Activated CD4-positive, alpha-beta T cell treated with anti-CD3 and anti-CD28 coated beads for 36 hours (primary cell): Measurements from ENCODE around the gene ABCG5. TPM values are rescaled to one million over a fixed set of nuclear protein-coding genes. Genes with fewer than 3 reads are reported as not detected.

Source experiments
- ATAC-seq: fragments of 200-7000 bp; cut with Tn5 transposase; one replicate; pipeline ENCODE4 v1.10.0; 2021; ENCODE audit warnings: mild to moderate bottlenecking, moderate library complexity
- CTCF ChIA-PET: fragments of 350-600 bp; sonication (Branson Sonifier 250); formaldehyde crosslinking; loops from one replicate; lab custom pipeline; 2021; ENCODE audit warnings: antibody characterized with exemption; lab: Charles Lee
- POLR2A ChIA-PET: fragments of 350-600 bp; sonication (Branson Sonifier 250); formaldehyde crosslinking; loops from one replicate; lab custom pipeline; 2021; ENCODE audit warnings: antibody characterized with exemption, inconsistent platforms; lab: Charles Lee
- DNase-seq: peaks from one replicate; pipeline ENCODE4 v3.0.0-alpha.2; 2020
- H3K27ac Mint-ChIP-seq: one replicate; pipeline ENCODE4 v1.8.0; 2021; ENCODE audit warnings: mixed read lengths
- H3K27me3 Mint-ChIP-seq: one replicate; pipeline ENCODE4 v1.8.0; 2021; ENCODE audit warnings: mixed read lengths
- H3K36me3 Mint-ChIP-seq: one replicate; pipeline ENCODE4 v1.8.0; 2021; ENCODE audit warnings: low read depth, mixed read lengths
- H3K4me1 Mint-ChIP-seq: one replicate; pipeline ENCODE4 v1.8.0; 2021; ENCODE audit warnings: mixed read lengths
- H3K4me3 Mint-ChIP-seq: one replicate; pipeline ENCODE4 v1.8.0; 2021; ENCODE audit warnings: mild to moderate bottlenecking, moderate library complexity, mixed read lengths
- H3K9me3 Mint-ChIP-seq: one replicate; pipeline ENCODE4 v1.8.0; 2021; ENCODE audit warnings: low read depth, mixed read lengths
- intact Hi-C, 2 experiments: fragments of 100-400 bp; cut with DNase I in 1 of 2; cut with micrococcal nuclease in 1 of 2; formaldehyde crosslinking; loops; one replicate each; pipeline versions ENCODE4 v1.14.2 to v1.15.1; 2022 to 2024; cut with DNase I, micrococcal nuclease
- total RNA-seq, 2 experiments: library from RNA; stranded (reverse); gene quantifications; one replicate each; pipeline ENCODE4 v1.2.3, GENCODE V29; 2021

ABCG5 gene
- total RNA-seq, 2 experiments from 2014 or later: not detected

DNA sequence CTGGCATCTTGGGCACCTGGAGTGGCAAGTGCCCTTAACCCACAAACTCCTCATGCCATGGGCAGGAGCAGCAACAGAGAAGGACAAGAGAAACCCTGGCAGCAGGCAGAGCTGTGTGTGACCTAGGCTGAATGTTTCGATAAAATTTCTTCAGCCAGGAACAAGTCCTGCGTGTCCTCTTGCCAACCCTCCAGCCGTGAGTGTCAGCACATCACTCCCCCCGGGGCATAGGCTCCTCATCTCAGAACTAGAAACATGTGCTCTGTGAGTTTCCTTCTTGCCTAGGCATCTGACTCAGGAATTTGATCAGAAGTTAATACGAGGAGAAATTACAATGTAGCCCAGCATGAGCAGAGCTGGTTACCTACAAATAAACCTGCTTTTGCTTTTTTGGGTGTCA lies 2.3 kb upstream of the ABCG5 start:
- no peak for ATAC-seq
- Mint-ChIP-seq H3K4me1 (no peaks in the 10 kb centered on the region), H3K9me3 (no peaks in the 10 kb centered on the region), H3K27ac (no peak overlapping the region), H3K4me3 (no peak overlapping the region), H3K36me3 (no peaks in the 10 kb centered on the region), H3K27me3 (no peaks in the 10 kb centered on the region)
- ChIA-PET POLR2A (no interaction called here), CTCF (no interaction called here)
- no peak for DNase-seq
- intact Hi-C loops: no loop called here

DNA sequence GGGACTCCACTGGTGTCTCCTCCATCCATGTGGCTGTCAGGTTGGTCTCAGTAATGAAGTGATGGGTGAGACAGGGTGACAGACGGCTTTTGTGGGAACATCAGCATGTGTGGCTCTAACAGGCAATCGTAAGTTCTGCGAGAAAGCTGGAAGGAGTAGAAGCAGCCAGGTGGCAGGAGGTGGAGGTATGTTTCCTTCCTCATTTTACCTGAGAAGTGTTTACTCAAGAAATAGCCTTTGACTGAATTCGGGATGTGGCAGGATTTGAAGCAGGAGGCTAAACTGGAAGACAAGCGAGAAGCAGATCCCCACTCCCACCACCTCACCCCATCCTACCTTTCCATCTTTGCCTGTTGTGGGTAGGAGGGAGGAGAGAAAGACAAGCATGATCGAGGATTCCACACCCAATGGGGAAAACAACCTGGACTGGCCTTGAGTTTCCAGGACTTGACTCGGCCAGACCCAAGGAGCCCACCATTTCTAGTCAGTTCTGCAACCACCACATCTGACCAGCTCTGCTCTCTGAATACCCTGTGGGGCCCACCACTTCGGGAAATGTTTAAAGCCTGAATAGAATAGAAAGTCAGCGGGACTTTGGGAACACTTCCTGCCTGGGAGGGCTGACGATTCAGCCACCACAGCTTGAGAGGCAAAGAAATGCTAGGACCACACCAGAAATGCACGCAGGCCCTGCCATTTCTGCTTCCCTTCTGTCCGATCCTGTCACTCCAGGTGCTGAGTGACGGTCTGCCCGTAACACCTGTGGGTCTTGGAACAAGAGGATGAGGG lies 1.3 kb upstream of the ABCG5 start:
- intact Hi-C loops: no loop called here
- POLR2A ChIA-PET: no interaction called here
- ATAC-seq: no peak
- Mint-ChIP-seq H3K36me3 (no peaks in the 10 kb centered on the region), H3K27ac (no peak overlapping the region), H3K27me3 (no peaks in the 10 kb centered on the region), H3K9me3 (no peaks in the 10 kb centered on the region), H3K4me1 (no peaks in the 10 kb centered on the region), H3K4me3 (no peak overlapping the region)
- DNase-seq: no peak
- CTCF ChIA-PET: no interaction called here

DNA sequence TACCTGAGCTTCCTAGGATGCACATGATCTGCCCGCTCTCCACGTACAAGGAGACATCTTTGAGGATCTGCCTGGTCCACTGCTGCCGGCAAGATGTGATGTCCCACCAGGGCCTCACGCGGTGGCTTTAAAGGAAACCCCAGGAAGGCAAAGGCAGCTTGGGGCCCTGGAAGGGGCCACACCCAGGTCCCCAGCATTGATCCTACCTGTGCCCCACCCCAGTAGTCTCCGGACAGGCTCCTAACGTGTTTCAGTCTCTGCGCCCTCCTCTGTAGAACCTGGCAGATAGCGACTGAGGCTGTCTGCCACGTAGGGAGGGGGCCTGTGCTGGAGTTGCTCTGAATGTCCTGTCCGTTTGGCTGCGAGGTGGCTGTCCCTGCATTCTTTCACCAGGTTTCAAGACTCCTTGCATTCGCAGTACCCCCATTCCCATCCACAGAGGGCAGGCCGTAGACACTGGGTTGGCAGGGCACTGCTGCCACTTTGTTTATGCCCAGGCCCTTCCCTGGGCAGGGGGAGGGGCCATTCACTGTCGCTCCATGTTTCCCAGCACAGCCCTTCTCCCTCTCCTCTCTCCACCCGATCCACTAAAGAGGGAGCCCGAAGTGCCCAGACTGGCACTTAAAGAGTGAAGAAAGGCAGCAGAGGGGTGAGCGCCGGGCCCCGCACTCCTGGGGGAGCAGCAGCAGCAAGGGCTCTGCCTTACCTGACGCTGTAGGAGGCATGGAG lies 644 bp downstream of the ABCG5 start:
- CTCF ChIA-PET: interaction anchor here (1.0 kb wide), 1 partner anchor 8 kb away, joined by 3 read pairs; no protein-coding TSS in a partner anchor

DNA sequence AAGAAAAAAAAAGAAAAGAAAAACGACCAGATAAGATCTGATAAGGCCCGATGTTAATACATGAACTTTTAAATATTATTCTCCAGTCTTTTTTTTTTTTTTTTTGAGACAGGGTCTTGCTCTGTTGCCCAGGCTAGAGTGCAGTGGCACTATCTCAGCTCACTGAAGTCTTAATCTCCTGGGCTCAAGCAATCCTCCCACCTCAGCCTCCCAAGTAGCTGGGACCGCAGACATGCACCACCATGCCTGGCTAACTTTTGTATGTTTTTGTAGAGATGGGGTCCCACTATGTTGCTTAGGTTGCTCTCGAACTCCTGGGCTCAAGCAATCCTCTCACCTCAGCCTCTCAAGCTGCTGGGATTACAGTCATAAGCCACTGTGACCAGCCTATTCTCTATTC lies 1.6 kb downstream of the ABCG5 start:
- ChIA-PET CTCF (interaction anchor here (0.6 to 1.0 kb wide), 2 partner anchors 9 to 46 kb away, joined by 3 read pairs; no protein-coding TSS in a partner anchor), POLR2A (no interaction called here)
- no peak overlapping the region for H3K27ac Mint-ChIP-seq
- H3K9me3 Mint-ChIP-seq: no peaks in the 10 kb centered on the region
- H3K27me3 Mint-ChIP-seq: no peaks in the 10 kb centered on the region
- intact Hi-C loops: no loop called here
- no peak overlapping the region for H3K4me3 Mint-ChIP-seq
- DNase-seq (no peak), ATAC-seq (no peak)
- H3K4me1 Mint-ChIP-seq: no peaks in the 10 kb centered on the region
- H3K36me3 Mint-ChIP-seq: no peaks in the 10 kb centered on the region

More for the DNA sequence above, 644 bp downstream of the ABCG5 start:
- Mint-ChIP-seq H3K27ac (no peak overlapping the region), H3K4me1 (no peaks in the 10 kb centered on the region), H3K27me3 (no peaks in the 10 kb centered on the region), H3K4me3 (no peak overlapping the region), H3K9me3 (no peaks in the 10 kb centered on the region), H3K36me3 (no peaks in the 10 kb centered on the region)
- DNase-seq (no peak), ATAC-seq (no peak)
- POLR2A ChIA-PET: no interaction called here
- intact Hi-C loops: no loop called here

DNA sequence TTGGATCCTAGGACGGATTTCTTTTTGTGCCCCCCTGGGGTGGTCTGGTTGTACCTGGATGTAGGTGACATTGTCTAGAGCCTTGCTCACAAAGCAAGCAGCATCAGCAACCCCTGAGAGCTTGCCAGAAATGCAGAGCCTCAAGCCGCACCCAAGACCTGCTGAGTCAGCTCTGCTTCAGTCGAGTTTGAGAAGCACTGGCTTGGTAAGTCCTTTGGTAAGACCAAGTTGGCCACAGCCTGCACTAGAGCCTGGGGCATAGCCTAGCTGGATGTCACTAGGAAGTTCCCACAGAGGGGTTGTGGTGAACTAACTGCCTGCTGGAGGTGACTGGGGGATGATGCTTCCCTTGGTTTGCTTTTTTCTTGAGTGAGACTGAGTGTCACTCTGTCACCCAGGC lies 6.2 kb downstream of the ABCG5 start:
- Mint-ChIP-seq H3K4me1 (peaks cover 3% of the 10 kb centered on the region), H3K9me3 (no peaks in the 10 kb centered on the region), H3K27me3 (peaks cover 19% of the 10 kb centered on the region), H3K36me3 (no peaks in the 10 kb centered on the region), H3K4me3 (no peak overlapping the region), H3K27ac (no peak overlapping the region)
- POLR2A ChIA-PET: no interaction called here
- ATAC-seq: no peak
- DNase-seq: no peak
- CTCF ChIA-PET: no interaction called here
- intact Hi-C loops: no loop called here

DNA sequence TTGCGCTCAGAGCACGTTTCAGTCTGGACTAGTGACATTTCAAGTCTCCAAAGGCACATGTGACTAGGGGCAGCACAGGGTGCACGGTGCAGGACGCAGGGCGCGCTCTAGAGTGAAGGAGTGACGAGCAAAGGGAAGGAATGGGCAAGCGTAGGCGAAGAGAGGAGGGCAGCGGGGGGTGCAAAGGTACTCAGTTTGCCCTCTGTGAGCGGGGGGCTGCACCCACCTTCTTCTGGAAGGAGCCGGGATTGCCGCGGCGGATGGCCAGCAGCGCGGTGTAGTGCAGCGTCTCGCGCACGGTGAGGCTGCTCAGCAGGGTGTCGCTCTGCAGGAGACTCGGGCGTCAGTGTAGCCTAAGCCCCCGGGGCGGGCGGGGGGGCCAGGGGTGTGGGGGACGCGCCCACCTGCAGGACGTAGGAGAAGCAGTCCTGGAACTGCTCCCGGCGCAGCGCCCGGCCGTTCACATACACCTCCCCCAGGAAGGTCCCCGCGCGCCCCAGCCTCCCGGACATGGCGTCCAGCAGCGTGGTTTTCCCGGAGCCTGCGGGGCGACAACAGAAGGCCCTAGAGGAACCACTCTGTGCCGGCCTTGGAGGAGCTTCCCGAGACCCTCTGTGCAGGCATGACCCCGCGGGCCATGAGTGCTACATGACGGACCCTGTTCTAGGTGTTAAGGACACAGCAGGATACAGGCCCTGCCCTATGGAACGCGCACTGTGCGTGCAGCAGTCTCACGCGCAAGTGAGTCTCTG lies 6.9 kb downstream of the ABCG5 start:
- Mint-ChIP-seq H3K4me3 (no peak overlapping the region), H3K4me1 (peaks cover 3% of the 10 kb centered on the region), H3K27me3 (peaks cover 19% of the 10 kb centered on the region), H3K9me3 (no peaks in the 10 kb centered on the region), H3K27ac (no peak overlapping the region), H3K36me3 (no peaks in the 10 kb centered on the region)
- no peak for DNase-seq
- CTCF ChIA-PET: no interaction called here
- POLR2A ChIA-PET: no interaction called here
- intact Hi-C loops: no loop called here
- no peak for ATAC-seq

DNA sequence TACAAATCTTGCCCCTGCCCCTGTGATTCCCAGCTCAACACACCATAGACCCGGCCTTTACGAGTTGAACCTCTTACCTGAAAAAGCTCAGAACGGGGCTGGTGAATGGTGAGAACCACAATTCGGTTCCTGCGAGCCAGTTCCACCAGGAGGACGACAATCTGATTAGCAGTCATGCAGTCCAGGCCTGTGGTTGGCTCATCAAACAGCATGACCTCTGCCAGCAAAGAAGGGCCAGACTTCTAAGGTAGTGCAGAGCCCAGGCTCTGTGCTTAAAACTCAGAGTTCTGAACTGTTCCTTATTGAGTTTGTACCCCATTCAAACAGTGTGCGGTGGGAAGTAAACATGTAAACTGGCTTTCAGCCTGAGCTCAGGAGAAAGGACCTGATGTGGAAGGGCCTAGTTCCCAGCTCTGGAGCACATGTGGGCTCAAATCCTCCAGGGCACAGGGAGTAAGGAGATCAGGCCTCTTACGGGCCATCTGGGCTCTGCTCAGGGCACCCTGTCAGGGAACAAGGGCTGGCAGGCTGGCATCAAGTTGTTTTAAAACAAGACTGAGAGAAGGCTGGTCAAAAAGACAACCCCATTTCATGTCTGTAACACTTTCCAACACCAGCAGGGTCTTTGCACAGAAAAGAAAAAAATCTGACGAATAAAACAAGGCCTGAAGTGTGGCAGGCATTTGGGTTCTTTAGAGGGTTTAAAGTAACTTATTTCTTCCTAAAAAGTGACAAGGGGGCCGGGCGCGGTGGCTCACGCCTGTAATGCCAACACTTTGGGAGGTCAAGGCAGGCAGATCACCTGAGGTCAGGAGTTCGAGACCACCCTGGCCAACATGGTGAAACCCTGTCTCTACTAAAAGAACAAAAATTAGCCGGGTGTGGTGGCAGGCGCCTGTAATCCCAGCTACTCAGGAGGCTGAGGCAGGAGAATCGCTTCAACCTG lies 12.1 kb downstream of the ABCG5 start:
- Mint-ChIP-seq H3K9me3 (no peaks in the 10 kb centered on the region), H3K4me3 (no peak overlapping the region), H3K4me1 (peaks cover 3% of the 10 kb centered on the region), H3K27ac (no peak overlapping the region), H3K36me3 (no peaks in the 10 kb centered on the region), H3K27me3 (peaks cover 37% of the 10 kb centered on the region)
- CTCF ChIA-PET: no interaction called here
- DNase-seq: no peak
- intact Hi-C loops: no loop called here
- no peak for ATAC-seq
- POLR2A ChIA-PET: no interaction called here

DNA sequence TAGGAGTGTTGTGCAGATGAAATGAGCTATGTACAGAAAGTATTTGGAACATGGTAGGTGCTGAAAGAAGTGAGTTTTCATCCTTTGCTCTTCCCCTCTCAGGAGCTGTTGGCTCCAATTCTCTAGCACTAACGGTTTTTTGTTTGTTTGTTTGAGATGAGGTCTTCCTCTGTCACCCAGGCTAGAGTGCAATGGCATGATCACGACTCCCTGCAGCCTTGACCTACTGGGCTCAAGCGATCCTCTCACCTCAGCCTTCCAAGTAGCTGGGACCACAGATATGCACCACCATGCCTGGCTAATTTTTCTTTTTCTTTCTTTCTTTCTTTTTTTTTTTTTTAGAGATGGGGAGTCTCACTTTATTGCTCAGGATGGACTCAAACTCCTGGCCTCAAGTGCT lies 12.8 kb downstream of the ABCG5 start:
- H3K27me3 Mint-ChIP-seq: peaks cover 38% of the 10 kb centered on the region
- H3K27ac Mint-ChIP-seq: no peak overlapping the region
- H3K36me3 Mint-ChIP-seq: no peaks in the 10 kb centered on the region
- CTCF ChIA-PET: no interaction called here
- no peaks in the 10 kb centered on the region for H3K4me1 Mint-ChIP-seq
- no peak overlapping the region for H3K4me3 Mint-ChIP-seq
- POLR2A ChIA-PET: no interaction called here
- no peaks in the 10 kb centered on the region for H3K9me3 Mint-ChIP-seq
- no peak for DNase-seq
- intact Hi-C loops: no loop called here
- no peak for ATAC-seq

DNA sequence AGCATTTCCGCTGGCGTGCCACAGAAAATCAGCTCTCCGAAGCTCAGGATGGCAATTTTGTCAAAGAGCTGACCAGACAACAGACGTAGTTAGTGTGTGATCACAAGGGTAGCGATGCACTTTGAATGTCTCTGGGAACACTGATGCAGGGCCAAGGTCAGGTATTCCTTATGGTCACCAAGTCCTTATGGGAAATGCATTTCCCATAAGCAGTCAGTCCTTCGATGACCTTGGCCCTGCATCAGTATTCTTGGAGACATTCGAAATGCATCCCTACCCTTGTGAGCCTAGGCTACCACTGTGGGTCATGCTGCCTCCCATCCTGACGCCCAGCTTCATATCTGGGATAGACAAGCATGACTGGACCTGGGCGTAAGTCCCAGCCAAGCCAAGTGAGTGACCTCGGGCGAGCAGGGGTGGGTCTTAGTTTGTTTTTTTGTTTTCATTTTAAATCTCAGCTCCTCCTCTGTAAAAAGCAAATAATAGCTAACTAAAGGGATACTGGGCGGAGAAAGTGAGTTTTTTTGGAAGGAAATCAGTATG lies 13.6 kb downstream of the ABCG5 start:
- POLR2A ChIA-PET: no interaction called here
- Mint-ChIP-seq H3K36me3 (no peaks in the 10 kb centered on the region), H3K9me3 (no peaks in the 10 kb centered on the region), H3K27ac (no peak overlapping the region), H3K27me3 (peaks cover 33% of the 10 kb centered on the region), H3K4me3 (no peak overlapping the region), H3K4me1 (no peaks in the 10 kb centered on the region)
- CTCF ChIA-PET: no interaction called here
- intact Hi-C loops: no loop called here
- no peak for ATAC-seq
- DNase-seq: no peak

DNA sequence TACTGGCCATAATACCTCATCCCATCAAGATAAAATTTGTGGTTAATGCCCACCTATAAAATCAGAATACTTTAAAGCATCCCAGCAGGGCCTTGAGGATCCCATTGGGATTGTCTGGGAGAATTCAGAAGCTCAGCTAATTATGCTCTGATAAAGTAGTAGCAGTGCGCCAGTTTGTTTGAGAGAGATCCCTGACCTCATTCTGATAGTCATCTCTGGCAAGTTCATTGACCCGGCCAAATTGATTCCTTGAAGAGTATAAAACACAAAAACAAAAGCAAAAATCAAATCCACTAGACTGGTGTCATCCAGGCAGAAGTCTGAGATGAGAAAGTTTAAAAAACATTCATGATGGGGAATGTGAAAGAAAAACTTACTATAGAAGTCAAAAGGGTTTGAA lies 14.1 kb downstream of the ABCG5 start:
- POLR2A ChIA-PET: no interaction called here
- no peak for ATAC-seq
- CTCF ChIA-PET: no interaction called here
- no peak overlapping the region for H3K4me3 Mint-ChIP-seq
- no peaks in the 10 kb centered on the region for H3K4me1 Mint-ChIP-seq
- intact Hi-C loops: no loop called here
- H3K36me3 Mint-ChIP-seq: no peaks in the 10 kb centered on the region
- peaks cover 30% of the 10 kb centered on the region for H3K27me3 Mint-ChIP-seq
- no peaks in the 10 kb centered on the region for H3K9me3 Mint-ChIP-seq
- no peak for DNase-seq
- H3K27ac Mint-ChIP-seq: no peak overlapping the region

DNA sequence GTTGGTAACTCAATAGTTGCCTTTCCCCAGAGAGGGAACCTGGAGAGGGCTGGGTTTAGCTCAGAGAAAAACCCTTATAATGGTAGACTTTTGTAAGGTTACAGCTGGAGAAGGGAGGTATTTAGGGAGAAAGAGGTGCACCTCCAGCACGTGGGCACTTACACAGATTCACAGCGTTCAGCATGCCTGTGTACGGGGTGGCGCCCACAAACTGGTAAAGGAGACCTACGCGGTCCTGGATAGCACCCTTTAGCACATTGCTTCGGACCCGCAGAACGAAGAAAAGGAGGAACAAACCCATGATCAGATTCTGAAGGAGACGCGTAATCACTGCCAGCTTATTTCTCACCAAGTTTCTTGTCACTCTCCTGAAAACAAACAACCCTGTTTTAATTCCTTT lies 14.9 kb downstream of the ABCG5 start:
- DNase-seq (no peak), ATAC-seq (no peak)
- no peaks in the 10 kb centered on the region for H3K36me3 Mint-ChIP-seq
- no peaks in the 10 kb centered on the region for H3K9me3 Mint-ChIP-seq
- POLR2A ChIA-PET: no interaction called here
- no peak overlapping the region for H3K4me3 Mint-ChIP-seq
- peaks cover 27% of the 10 kb centered on the region for H3K27me3 Mint-ChIP-seq
- no peak overlapping the region for H3K27ac Mint-ChIP-seq
- H3K4me1 Mint-ChIP-seq: no peaks in the 10 kb centered on the region
- CTCF ChIA-PET: interaction anchor here (0.6 kb wide), 1 partner anchor 126 kb away, joined by 5 read pairs; no protein-coding TSS in a partner anchor
- intact Hi-C loops: no loop called here
